K562 (cell line): ENCODE measurements around the gene RGS6. TPM values are rescaled to one million over a fixed set of nuclear protein-coding genes. Genes with fewer than 3 reads are reported as not detected.
A peak's percentile ranks its signal among the peaks of the same experiment; 100 is the strongest.

Experiments
- ARHGAP35 ChIP-seq: fragments of 450-650 bp; IDR thresholded peaks from 2 replicates; pipeline ENCODE4 v1.6.1; 2018; ENCODE audit not compliant: partially characterized antibody
- ARID1B ChIP-seq: fragments of 450-650 bp; IDR thresholded peaks from 2 replicates; pipeline ENCODE4 v1.6.1; 2016; ENCODE audit warnings: antibody characterized with exemption, mild to moderate bottlenecking, inconsistent platforms
- BHLHE40 ChIP-seq: IDR thresholded peaks from 2 replicates; pipeline ENCODE4 v1.6.1; 2011; ENCODE audit warnings: low read length, improper control_type of control experiment
- CCNT2 ChIP-seq: IDR thresholded peaks from 2 replicates; pipeline ENCODE4 v1.6.1; 2011; ENCODE audit warnings: borderline replicate concordance, low read depth, mild to moderate bottlenecking, moderate library complexity, mixed read lengths, low read length; ENCODE audit not compliant: insufficient read length; ENCODE audit errors: extremely low read depth
- CSDE1 ChIP-seq, 2 experiments: fragments of 450-650 bp; IDR thresholded peaks; 2 replicates each; pipeline ENCODE4 v1.6.1; 2016; ENCODE audit warnings: mild to moderate bottlenecking in 1 of 2
- E2F3 ChIP-seq: fragments of 250-450 bp; sonication (Bioruptor Pico); IDR thresholded peaks from 2 replicates; pipeline ENCODE4 v1.4.0; 2020; ENCODE audit warnings: mild to moderate bottlenecking
- KDM2B ChIP-seq: fragments of 250-450 bp; sonication (Bioruptor Pico); IDR thresholded peaks from 2 replicates; pipeline ENCODE4 v1.8.0; 2021; ENCODE audit warnings: mild to moderate bottlenecking, moderate library complexity
- MYC ChIP-seq, 2 experiments: fragments of 250-450 bp in 1 of 2; sonication (Bioruptor Pico) in 1 of 2; IDR thresholded peaks; 2 replicates each; pipeline versions ENCODE4 v1.5.1 to v1.6.1; 2012 to 2021; ENCODE audit warnings: low read depth in 2 of 2, borderline replicate concordance in 1 of 2, improper control_type of control experiment in 1 of 2, low read length in 1 of 2, mild to moderate bottlenecking in 1 of 2, moderate library complexity in 1 of 2
- NFIC ChIP-seq: fragments of 450-650 bp; IDR thresholded peaks from 2 replicates; pipeline ENCODE4 v1.6.1; 2017; ENCODE audit warnings: mild to moderate bottlenecking, inconsistent platforms
- POLR2AphosphoS5 ChIP-seq: IDR thresholded peaks from 2 replicates; pipeline ENCODE4 v1.6.1; 2011; ENCODE audit warnings: mild to moderate bottlenecking, low read depth, low read length, moderate library complexity; ENCODE audit not compliant: control insufficient read depth, insufficient read depth
- POU5F1 ChIP-seq: fragments of 150-350 bp; IDR thresholded peaks from 2 replicates; pipeline ENCODE4 v1.6.1; 2014; ENCODE audit warnings: borderline replicate concordance, low read length, low read depth, mild to moderate bottlenecking; ENCODE audit not compliant: partially characterized antibody
- RCOR1 ChIP-seq, 2 experiments: IDR thresholded peaks; 2 replicates each; pipeline ENCODE4 v1.6.1; 2012; ENCODE audit warnings: low read depth in 2 of 2, low read length in 2 of 2, borderline replicate concordance in 1 of 2, improper control_type of control experiment in 1 of 2
- TEAD4 ChIP-seq, 2 experiments: sonication (generic) in 1 of 2; formaldehyde crosslinking in 1 of 2; IDR thresholded peaks; 2 replicates each; pipeline versions ENCODE4 v1.6.1 to v1.8.0; 2012 to 2022; ENCODE audit warnings: borderline replicate concordance in 1 of 2, inconsistent platforms in 1 of 2, low read length in 1 of 2, mild to moderate bottlenecking in 1 of 2, missing genetic modification reagents in 1 of 2
- TRIM24 ChIP-seq, 2 experiments: fragments of 450-650 bp; IDR thresholded peaks; 2 replicates each; pipeline ENCODE4 v1.6.1; 2016
- U2AF1 ChIP-seq: fragments of 200-400 bp; formaldehyde crosslinking; optimal IDR thresholded peaks from 2 replicates; pipeline ENCODE3; 2017; ENCODE audit warnings: mild to moderate bottlenecking, low read depth, low read length, moderate library complexity
- ZNF583 ChIP-seq: fragments of 250-450 bp; sonication (Bioruptor Pico); IDR thresholded peaks from 2 replicates; pipeline ENCODE4 v1.4.0; 2020
- ZNF699 ChIP-seq: fragments of 250-450 bp; sonication (Bioruptor Pico); IDR thresholded peaks from 2 replicates; pipeline ENCODE4 v1.8.0; 2021; ENCODE audit warnings: mild to moderate bottlenecking, moderate library complexity; ENCODE audit not compliant: insufficient replicate concordance
- polyA plus RNA-seq, 8 experiments: library from polyadenylated mRNA; depleted of rRNA in 4 of 8; stranded (reverse) in 5 of 8; unstranded in 3 of 8; fragments of >200 nt; fragmentation: Nextera tagmentation in 2 of 8; fragmentation: Illumina TruSeq in 1 of 8; extraction: Ambion mirVana in 2 of 8; extraction: Trizol in 1 of 8; gene quantifications; 2 replicates each; pipeline versions ENCODE4 v1.2.1 to v1.2.3, GENCODE V29; 2011 to 2014; ENCODE audit warnings: inconsistent platforms in 1 of 8, missing spikeins in 1 of 8
- total RNA-seq, 7 experiments: library from RNA; depleted of rRNA in 6 of 7; stranded (reverse); fragments of >200 nt in 6 of 7; fragmentation: Illumina TruSeq in 2 of 7; extraction: Trizol in 2 of 7; gene quantifications; 2 replicates each; pipeline versions ENCODE4 v1.2.1 to v1.2.3, GENCODE V29; 2011 to 2021; ENCODE audit warnings: low replicate concordance in 1 of 7
- TF ChIP-seq, protein P1 (sequence below), 2 experiments: fragments of 150-350 bp in 1 of 2; IDR thresholded peaks; 2 replicates each; pipeline ENCODE4 v1.6.1; 2012 to 2016; ENCODE audit warnings: low read depth in 2 of 2, low read length in 2 of 2, mild to moderate bottlenecking in 1 of 2, moderate library complexity in 1 of 2
- TF ChIP-seq, protein P2 (sequence below): sonication (generic); formaldehyde crosslinking; IDR thresholded peaks from 2 replicates; pipeline ENCODE4 v1.8.0; 2022; ENCODE audit warnings: missing genetic modification reagents, mild to moderate bottlenecking, borderline replicate concordance
- TF ChIP-seq, protein P3 (sequence below): fragments of 450-650 bp; IDR thresholded peaks from 2 replicates; pipeline ENCODE4 v1.6.1; 2016; ENCODE audit warnings: low read depth, mild to moderate bottlenecking, moderate library complexity

Gene RGS6
- total and polyA plus RNA-seq, 9 of the 15 experiments (the other 6 are each of a cell fraction or from before 2014, with no cell fraction given): not detected

DNA sequence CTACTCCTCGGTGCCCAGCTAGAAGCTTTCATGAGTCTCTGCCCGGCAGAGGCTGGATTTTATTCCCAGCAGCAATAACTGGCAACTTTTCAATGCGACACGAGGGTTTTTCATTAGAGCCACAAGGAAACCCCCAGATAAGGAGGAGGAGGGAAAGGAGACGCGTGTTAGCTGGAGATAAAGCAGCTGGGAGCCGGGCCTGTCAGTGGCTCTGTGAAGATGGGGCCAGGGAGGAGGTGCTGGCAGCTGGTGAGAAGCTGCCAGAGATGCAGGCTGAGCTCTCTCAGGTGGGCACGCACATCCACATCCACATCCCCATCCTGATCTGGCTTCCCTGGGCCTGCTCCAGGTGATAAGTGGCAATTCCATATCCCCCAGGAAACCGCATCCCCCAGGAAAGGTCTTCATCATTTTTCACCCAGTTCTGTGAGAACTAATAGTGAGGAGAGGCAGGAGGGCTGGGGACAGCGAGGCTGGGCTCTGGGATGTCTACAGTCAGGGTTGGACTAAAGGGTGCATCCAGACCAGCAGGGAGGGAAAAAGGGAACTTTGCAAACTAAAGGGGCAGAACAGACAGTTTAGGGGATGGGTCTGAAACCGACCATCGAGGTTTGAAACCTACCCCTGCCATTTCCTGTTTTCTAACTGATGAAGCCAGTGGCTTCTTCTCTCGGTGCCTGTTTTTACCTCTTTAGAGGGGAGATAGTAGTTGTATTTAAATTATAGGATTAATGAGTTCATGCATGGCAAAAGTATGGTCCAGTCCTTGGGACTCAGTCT lies 548.4 kb downstream of the RGS6 start (continued):
- TF ChIP-seq, protein P1, sequence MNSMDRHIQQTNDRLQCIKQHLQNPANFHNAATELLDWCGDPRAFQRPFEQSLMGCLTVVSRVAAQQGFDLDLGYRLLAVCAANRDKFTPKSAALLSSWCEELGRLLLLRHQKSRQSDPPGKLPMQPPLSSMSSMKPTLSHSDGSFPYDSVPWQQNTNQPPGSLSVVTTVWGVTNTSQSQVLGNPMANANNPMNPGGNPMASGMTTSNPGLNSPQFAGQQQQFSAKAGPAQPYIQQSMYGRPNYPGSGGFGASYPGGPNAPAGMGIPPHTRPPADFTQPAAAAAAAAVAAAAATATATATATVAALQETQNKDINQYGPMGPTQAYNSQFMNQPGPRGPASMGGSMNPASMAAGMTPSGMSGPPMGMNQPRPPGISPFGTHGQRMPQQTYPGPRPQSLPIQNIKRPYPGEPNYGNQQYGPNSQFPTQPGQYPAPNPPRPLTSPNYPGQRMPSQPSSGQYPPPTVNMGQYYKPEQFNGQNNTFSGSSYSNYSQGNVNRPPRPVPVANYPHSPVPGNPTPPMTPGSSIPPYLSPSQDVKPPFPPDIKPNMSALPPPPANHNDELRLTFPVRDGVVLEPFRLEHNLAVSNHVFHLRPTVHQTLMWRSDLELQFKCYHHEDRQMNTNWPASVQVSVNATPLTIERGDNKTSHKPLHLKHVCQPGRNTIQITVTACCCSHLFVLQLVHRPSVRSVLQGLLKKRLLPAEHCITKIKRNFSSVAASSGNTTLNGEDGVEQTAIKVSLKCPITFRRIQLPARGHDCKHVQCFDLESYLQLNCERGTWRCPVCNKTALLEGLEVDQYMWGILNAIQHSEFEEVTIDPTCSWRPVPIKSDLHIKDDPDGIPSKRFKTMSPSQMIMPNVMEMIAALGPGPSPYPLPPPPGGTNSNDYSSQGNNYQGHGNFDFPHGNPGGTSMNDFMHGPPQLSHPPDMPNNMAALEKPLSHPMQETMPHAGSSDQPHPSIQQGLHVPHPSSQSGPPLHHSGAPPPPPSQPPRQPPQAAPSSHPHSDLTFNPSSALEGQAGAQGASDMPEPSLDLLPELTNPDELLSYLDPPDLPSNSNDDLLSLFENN (IDR thresholded peaks at IDR 0.05; ENCODE audit: low read depth in 2 of 2, low read length in 2 of 2): 0 out of 4 replicates have a peak, but pooled peaks of 1 of the 2 experiments have one; percentile 29
- no peak for TF ChIP-seq ZNF583 (CRISPR knock-in tag)
- peak in 1 of 2 experiments; percentile 55; a peak in 2 of 4 replicates for TF ChIP-seq RCOR1 (IDR thresholded peaks at IDR 0.05; ENCODE audit: borderline replicate concordance in 1 of 2, low read depth in 2 of 2, low read length in 2 of 2)
- peak; percentile 69; the same call in 1 of the 2 replicates for TF ChIP-seq POLR2AphosphoS5
- TF ChIP-seq CCNT2: peak; percentile 66
- no peak for TF ChIP-seq POU5F1
- TF ChIP-seq, protein P2, sequence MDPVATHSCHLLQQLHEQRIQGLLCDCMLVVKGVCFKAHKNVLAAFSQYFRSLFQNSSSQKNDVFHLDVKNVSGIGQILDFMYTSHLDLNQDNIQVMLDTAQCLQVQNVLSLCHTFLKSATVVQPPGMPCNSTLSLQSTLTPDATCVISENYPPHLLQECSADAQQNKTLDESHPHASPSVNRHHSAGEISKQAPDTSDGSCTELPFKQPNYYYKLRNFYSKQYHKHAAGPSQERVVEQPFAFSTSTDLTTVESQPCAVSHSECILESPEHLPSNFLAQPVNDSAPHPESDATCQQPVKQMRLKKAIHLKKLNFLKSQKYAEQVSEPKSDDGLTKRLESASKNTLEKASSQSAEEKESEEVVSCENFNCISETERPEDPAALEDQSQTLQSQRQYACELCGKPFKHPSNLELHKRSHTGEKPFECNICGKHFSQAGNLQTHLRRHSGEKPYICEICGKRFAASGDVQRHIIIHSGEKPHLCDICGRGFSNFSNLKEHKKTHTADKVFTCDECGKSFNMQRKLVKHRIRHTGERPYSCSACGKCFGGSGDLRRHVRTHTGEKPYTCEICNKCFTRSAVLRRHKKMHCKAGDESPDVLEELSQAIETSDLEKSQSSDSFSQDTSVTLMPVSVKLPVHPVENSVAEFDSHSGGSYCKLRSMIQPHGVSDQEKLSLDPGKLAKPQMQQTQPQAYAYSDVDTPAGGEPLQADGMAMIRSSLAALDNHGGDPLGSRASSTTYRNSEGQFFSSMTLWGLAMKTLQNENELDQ (CRISPR knock-in tag): no peak
- peak; percentile 91 for TF ChIP-seq ARID1B
- no peak for TF ChIP-seq CSDE1 (IDR thresholded peaks at IDR 0.05)
- TF ChIP-seq, protein P3, sequence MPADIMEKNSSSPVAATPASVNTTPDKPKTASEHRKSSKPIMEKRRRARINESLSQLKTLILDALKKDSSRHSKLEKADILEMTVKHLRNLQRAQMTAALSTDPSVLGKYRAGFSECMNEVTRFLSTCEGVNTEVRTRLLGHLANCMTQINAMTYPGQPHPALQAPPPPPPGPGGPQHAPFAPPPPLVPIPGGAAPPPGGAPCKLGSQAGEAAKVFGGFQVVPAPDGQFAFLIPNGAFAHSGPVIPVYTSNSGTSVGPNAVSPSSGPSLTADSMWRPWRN: peak; percentile 61; the same call in 1 of the 2 replicates
- TF ChIP-seq ZNF699 (CRISPR knock-in tag): no peak
- peak; percentile 51; the same call in 1 of the 2 replicates for TF ChIP-seq MYC (IDR thresholded peaks at IDR 0.05; ENCODE audit: low read depth, low read length)
- no peak for TF ChIP-seq MYC (CRISPR knock-in tag; IDR thresholded peaks at IDR 0.05; ENCODE audit: borderline replicate concordance, low read depth)
- TF ChIP-seq U2AF1: no peak
- peak; percentile 88 for TF ChIP-seq TEAD4 (IDR thresholded peaks at IDR 0.05; ENCODE audit: low read length)
- no peak for TF ChIP-seq TEAD4 (CRISPR knock-in tag; IDR thresholded peaks at IDR 0.05; ENCODE audit: borderline replicate concordance)
- TF ChIP-seq TRIM24 (IDR thresholded peaks at IDR 0.05): peak; percentile 59 to 82
- no peak for TF ChIP-seq ARHGAP35
- TF ChIP-seq BHLHE40: peak; percentile 80
- no peak for TF ChIP-seq E2F3
- peak; percentile 87 for TF ChIP-seq NFIC
- no peak for TF ChIP-seq KDM2B (CRISPR knock-in tag)
